ENCODE measurements around the gene ECE1.

The ECE1 gene

GRCh38 chr1:21325231-21325718, 35.0 kb upstream of the ECE1 start:
- no peak for DNase-seq

GRCh38 chr1:21324368-21325141, 34.3 kb upstream of the ECE1 start:
- DNase-seq: no peak

- no peak for DNase-seq
Observed at GRCh38 chr1:21323091-21323490, 32.8 kb upstream of the ECE1 start.

GRCh38 chr1:21322681-21323016, 32.4 kb upstream of the ECE1 start:
- no peak for DNase-seq

- DNase-seq: no peak
Observed at GRCh38 chr1:21321963-21322680, 31.9 kb upstream of the ECE1 start.

GRCh38 chr1:21320410-21321108, 30.3 kb upstream of the ECE1 start:
- DNase-seq: no peak

- DNase-seq: no peak
Observed at GRCh38 chr1:21319447-21320407, 29.5 kb upstream of the ECE1 start.

- no peak for DNase-seq
Observed at GRCh38 chr1:21318714-21319159, 28.5 kb upstream of the ECE1 start.

GRCh38 chr1:21318057-21318713, 27.9 kb upstream of the ECE1 start:
- DNase-seq: no peak

GRCh38 chr1:21317690-21318043, 27.4 kb upstream of the ECE1 start:
- no peak for DNase-seq

- no peak for DNase-seq
Observed at GRCh38 chr1:21317035-21317689, 26.9 kb upstream of the ECE1 start.

- no peak for DNase-seq
Observed at GRCh38 chr1:21314743-21315396, 24.6 kb upstream of the ECE1 start.

GRCh38 chr1:21313886-21314721, 23.8 kb upstream of the ECE1 start:
- DNase-seq: no peak

GRCh38 chr1:21313203-21313885, 23.1 kb upstream of the ECE1 start:
- no peak for DNase-seq

GRCh38 chr1:21312407-21312992, 22.2 kb upstream of the ECE1 start:
- no peak for DNase-seq

- DNase-seq: no peak
Observed at GRCh38 chr1:21311016-21311415, 20.8 kb upstream of the ECE1 start.

- peak; percentile 64 for DNase-seq
Observed at GRCh38 chr1:21308847-21309652, 18.8 kb upstream of the ECE1 start.

- no peak for DNase-seq
Observed at GRCh38 chr1:21308330-21308729, 18.1 kb upstream of the ECE1 start.
